ENCODE measurements around the gene TPCN2.

TPCN2 gene

DNA sequence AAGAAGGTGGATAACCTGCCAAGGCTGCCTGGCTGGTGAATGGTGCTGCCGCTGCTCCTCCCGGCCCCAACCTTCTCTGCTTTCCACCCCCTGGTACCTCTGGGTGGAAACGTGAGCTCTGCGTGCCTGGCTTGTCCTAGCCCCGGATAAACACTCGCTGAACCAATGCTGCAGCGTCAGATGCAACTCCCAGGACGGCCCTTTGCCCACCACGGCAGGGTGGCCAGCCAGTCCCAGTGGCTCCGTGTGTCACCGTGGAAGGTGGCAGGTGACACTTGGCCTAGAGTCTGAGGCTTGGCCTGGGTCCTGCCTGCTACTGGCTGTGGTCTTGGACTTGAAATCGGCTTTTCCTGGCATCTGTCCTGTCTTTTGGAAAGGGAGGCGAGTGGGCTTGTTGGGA is 47.7 kb downstream of the TPCN2 start:
- DNase-seq: no peak

DNA sequence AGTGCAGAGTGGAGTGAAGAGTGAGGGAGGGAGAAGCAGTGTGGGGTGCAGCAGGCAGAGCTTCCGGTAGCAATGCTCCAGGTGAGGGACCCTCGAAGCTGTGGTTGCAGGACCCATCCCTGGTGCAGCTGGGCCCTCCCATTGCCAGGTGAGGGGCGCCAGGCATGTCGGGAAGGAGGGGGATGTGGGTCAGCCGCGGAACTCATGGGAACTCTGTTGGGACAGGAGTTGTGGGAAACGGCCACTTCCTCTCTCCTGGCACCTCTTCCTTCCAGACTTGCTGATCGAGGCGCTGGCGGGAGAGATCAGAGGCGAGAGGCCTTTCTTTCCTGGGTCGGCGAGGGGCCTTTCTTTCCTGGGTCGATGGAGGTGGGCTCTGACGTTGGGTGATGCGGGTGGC is 48.5 kb downstream of the TPCN2 start:
- DNase-seq: no peak

DNA sequence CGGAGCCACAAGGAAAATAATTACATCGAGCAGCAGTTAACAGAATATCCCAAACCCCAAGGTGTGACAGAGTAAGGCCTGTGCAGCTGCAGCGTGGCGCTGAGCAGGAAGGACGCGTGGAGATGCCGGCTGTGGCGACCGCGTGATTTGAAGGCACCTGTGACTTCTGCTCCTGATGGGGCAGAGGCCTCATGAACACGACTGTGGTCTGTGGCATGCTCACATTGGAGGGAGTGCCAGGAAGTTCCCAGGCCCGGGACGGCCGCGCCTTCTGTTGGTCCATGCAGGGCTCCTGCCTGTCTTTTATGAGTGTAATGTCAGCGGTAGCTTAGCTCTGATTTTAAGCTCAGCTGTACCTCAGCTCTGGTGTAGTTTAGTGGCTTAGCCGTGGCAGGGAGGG is 50.4 kb downstream of the TPCN2 start:
- DNase-seq: no peak

DNA sequence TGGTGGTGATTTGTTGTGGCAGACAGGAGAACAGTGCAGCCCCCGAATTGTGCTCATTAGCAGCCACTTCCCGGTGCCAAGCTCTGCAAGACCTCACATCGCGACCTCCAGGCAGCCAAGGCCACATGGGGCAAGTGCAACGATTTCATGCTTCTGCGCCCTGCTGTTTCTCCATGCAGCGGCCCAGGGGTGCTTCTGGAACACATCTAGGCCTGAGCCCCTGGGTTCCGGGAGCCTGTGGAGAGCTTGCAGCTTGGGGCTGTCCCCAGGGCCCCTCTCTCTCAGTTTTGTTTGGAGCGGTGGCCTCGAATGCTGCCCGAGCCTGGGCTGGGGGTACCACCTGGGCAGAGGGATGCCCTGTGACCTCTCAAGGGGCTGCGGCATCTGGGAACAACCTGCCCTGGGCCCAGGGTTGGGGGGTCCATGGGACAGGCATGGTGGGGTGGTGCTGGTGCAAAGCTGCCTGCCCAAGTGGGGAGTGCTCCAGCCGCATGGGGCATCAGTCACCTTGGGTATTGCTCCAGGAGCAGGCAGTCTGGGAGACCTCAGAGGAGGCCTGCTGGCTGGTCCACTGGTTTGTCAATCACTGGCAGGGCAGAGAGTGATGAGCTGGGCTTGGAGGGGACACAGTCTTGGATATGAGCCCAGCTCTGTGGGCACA is 51.9 kb downstream of the TPCN2 start:
- DNase-seq: no peak

DNA sequence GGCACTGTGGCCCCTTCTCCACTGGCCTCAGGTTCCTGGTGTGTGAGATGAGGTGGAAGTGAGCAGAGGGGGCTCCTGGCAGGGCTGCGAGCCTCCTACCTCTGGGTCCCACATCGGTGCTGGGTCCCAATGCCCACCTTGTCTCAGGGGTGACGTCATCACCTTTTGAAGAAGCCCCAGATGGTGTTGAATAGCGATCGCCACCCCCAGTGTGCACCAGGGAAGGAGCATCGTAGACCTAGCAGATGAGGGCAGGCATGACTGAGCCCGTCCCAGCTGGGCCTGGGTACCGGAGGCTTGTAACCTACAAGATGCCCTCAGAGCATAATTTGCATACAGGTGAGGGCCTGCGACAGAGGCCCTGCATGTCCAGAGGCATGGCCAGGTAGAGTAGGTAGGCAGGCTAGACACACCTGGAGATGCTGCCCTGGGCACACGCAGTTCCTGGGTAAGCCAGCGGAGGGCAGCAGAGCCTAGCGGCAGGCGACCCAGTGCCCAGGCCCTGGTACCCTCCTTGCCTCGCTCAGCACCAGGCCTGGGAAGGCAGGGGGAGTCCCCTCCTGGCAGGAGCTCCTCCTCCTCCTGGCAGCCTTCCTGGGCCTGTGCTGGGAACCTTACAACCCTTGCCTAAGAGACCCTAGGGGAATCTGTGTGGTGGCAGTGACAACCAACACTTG is 52.5 kb downstream of the TPCN2 start:
- DNase-seq: peak; percentile 82

DNA sequence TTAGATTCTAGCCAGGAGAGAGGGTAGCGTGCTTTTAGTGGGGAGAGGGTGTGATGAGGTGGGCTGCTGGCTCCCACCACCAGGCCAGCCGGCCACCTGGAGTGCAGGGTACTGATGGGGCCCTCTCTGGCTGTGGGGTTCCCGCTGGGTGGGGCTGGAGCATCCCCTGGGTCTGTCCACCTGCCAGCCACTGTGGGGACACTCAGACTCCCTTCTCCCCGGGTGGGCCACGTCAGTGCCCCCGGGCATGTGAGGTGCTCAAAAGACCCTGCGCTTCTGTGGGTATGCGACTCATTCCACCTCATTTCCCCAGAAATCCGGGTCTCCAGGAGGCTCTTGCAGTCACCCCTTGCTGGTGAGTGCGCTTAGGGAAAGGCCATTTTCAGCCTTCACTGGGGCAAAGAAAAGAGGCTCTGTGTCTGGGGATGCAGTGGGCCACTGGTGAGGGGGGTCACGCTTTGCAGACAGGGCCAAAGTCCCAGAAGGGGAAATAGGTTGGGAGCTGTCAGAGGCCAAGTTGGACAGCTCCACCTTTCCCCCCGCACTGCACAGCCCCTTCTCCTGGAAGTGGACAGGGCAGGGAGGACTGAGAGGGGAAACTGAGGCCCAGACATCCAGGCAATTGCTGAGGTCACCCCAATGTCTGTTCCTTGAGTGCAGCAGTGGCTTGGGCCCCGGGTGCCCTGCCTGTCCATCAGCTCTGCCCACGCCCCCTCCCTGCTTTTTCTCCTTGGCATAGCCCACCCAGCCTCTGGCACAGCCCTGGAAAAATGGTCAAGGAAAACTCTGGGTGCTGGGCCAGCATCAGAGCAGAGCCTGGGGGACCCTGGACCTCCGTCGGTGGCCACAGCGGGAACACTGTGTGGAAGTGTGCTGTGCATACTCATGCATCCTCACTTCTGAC is 53.3 kb downstream of the TPCN2 start:
- no peak for DNase-seq

DNA sequence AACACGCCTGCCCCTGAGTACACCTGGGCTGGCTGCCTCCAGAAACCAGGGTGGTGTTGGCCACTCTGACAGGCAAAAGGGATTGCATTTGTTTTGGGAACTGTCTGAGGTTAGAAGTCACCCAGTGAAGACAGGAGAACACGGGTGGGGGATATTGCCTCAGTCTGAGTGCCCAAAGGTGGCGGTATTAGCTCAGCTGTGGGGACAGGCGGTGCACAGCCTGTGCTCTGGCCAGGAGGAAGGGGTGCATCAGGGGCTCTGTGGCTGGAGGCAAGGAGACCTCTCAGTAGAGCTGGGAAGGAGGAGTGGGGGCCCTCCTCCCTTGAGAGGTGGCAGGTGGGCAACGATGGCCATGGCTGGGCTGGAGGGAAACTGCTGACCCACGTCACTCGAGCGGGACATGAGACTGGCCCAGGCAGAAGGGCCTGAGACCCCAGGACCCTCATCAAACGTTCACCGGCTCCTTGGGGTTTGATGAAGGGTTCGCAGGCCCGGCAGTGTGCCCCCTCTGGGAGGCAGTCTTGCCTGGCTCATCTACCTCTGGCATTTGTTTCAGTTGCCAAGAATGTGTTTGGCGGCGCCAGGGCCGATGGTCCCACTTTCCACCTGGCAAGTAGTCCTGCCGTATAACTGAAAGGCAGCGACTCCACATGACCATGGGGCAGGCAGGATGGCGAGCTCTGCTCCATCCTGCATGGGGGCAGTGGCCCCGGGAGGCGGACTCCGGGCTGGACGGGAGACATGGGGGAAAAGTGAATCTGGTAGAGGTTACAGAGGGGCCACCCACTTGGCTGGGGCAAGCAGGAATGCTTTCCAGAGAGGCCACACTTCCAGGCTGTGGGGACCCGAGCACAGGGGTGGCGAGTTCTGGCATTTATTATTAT is 54.2 kb downstream of the TPCN2 start:
- DNase-seq: no peak

DNA sequence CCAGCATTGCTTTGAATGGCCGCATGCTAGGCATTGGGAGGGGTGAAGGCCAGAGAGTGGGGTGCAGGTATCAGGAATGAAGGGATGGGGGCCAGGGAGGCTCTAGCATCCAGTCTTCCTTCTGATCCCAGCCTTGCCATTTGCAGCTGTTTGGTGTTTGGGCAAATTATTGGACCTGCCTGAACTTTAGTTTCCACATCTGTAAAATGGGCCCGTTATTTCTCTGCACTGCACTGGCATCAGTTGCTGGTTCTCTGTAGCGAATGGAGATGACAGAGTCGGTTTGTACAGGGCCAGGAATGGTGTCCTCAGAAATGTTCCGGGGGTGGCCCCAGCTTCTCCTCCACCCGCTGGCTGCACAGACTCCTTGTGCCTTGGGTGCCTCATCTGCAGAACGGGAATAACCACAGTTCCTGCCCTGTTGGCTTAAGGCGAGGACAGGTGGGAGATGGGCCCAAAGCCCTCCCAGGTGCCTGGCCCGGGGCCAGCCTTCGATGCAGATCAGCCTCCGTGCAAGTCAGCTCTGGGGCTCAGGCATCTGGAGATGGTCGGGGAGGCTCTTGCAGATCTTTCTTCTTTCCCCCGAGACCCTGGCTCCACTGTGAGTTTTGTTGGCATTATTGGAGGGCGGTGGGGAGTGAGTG is 55.6 kb downstream of the TPCN2 start:
- DNase-seq: no peak

DNA sequence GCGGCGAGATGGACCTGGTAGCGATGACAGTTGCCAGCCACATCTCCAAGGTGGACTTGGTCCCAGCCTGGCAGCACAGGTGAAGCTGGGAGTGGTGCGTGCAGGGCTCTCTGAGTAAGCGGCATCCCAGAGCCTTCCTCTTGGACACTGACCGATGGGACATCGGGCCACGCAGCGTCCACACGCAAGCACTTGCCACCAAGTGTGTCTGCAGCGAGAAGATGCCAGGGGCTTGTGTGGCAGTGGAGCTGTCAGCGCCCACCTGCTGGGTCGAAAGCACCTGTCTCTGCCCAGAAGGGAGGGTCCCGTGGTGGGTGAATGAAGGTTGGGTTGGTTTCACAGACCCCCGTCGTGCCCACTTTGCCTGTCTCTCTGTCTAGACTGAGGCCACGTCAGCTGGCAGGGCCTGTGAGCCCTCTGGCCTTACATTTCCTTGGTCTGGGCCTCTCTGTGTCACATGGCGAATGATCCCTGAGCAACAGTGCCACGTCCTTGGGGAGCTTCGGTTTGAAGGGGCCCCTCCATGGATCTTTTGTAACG is 56.2 kb downstream of the TPCN2 start:
- DNase-seq: no peak

DNA sequence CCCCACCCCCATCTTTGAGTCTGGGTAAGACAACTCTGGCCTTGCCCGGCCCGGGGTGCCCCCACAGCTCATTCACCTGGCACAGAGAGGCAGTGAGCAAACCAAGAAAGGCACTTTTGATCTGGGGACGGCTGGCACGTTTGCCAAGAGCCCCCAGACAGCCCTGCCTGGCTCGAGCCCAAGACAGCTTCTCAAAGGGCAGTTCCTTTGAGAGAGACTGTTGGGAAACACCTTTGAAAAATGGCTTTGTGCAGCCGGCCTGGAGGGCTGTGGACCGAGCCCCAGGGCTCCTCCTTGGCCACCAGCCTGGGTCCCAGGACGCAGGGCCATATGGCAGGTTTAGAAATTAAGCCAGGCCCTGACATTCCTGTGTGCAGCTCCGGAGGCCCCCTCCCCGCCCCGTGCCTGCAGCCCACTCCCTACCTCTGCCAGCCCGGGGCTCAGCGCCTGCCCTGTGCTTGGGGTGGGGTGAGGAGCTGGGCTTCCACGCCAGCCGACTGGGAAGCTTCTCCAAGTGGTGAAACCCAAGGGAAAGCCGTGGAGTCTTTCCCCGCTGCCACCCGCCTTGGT is 56.8 kb downstream of the TPCN2 start:
- no peak for DNase-seq

DNA sequence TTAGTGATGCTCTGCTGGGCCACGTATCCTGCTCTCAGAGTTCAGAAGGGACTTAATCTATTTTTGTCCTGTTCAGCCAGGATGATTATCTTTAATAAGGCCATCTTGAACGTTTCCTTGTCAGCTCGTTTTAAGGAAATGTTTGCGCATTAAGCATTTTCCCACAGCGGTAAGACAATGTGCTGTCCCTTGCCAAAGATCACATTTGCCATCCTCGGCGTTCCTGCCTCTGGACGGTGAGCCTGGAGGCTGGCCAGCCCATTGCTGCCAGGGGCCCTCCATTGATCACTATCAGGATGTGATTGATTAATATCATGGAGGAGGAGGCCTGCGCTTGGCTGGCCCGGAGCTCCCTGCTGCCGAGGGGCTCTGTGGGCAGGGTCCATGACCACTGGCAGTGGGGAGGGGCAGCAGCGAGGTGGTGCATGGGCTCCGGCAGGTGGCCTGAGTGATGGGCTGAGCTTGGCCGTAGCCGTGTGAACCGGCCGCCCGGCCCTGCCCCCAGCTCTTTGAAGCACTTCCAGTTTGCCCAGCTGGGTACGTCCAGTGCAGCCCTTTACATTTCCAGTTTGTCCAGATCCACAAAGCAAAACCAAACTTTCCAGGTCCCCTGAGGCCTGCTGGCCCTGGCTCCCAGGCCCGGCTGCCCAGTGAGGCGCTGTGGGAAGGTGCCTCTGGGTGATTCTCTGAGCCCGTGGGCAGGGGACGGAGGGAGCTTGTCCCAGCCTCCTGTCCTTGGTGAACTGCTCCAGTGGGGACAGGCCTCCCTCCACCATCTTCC is 57.5 kb downstream of the TPCN2 start:
- no peak for DNase-seq

DNA sequence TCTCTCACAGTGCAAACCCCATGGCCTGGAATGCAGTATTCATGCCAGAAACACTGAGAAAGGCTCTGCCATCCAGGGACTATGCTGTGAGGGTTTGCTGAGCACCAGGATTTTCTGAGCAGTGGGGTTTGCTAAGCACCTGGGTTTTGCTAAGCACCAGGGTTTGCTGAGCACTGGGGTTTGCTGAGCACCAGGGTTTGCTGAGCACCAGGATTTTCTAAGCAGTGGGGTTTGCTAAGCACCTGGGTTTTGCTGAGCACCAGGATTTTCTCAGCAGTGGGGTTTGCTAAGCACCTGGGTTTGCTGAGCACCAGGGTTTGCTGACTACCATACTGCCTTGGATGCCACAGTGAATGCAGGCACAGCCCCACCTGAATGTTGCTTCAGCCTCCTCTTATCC is 58.7 kb downstream of the TPCN2 start:
- no peak for DNase-seq

DNA sequence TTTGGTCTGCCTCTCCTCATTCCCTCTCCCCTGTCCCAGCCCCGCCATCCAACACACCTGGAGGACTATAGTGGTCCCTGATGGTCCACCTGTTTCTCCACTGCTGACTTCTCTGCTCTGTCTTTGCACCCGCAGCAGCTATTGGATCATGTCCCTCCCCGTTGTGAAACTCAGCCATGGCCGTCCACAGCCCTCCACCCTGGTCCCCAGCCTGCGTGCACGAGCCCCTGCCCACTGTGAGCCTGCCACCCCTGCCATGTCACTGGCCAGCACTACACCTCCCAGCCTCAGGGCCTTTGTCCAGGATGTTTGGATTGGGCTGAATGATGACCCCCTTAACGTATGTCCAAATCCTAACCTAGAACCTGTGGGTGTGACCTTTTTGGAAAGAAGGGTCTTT is 59.3 kb downstream of the TPCN2 start:
- no peak for DNase-seq

DNA sequence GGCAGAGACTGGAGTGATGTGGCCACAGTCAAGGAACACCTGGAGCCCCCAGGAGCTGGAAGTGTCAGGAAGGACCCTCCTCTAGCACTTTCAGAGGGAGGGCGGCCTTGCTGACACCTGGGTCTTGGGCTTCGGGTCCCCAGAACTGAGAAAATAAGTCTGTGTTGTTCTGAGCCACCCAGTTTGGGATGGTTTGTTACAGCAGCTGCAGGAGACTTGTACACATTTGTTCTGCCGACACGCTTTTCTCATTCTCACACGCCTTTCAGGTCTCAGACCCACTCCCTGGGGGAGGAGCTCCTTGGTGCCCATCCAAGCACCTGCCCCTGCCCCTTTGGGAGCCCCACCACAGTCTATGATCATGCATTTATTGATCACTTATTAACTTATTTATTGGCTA is 59.8 kb downstream of the TPCN2 start:
- no peak for DNase-seq

DNA sequence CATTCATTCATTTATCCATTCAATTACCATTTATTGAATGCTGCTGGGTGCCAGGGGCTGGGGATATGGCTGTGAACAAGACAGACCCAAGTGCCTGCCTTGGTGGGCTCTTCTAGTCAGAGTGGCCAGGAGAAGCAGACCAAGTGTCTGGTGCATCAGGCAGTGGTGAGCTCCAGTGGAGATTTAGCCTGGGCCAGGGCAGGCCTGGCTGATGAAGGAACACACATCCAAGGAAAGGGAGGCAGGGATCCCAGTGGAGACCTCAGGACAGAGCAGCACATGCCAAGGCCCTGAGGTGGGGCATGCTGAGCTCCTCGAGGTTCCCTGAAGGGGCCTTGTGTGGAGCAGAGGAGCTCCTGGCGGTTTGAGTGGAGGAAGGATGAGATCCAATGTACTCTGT is 60.4 kb downstream of the TPCN2 start:
- DNase-seq: no peak

DNA sequence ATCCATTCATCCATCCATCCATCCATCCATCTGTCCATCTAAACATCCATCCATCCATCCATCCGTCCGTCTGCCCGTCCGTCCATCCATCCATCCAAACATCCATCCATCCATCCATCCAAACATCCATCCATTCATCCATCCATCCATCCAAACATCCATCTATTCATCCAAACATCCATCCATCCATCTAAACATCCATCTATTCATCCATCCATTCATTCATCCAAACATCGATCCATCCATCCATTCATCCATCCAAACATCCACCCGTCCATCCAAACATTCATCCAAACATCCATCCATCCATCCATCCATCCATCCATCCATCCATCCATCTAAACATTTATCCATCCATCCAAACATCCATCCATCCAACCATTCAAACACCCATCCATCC is 61.7 kb downstream of the TPCN2 start:
- no peak for DNase-seq

DNA sequence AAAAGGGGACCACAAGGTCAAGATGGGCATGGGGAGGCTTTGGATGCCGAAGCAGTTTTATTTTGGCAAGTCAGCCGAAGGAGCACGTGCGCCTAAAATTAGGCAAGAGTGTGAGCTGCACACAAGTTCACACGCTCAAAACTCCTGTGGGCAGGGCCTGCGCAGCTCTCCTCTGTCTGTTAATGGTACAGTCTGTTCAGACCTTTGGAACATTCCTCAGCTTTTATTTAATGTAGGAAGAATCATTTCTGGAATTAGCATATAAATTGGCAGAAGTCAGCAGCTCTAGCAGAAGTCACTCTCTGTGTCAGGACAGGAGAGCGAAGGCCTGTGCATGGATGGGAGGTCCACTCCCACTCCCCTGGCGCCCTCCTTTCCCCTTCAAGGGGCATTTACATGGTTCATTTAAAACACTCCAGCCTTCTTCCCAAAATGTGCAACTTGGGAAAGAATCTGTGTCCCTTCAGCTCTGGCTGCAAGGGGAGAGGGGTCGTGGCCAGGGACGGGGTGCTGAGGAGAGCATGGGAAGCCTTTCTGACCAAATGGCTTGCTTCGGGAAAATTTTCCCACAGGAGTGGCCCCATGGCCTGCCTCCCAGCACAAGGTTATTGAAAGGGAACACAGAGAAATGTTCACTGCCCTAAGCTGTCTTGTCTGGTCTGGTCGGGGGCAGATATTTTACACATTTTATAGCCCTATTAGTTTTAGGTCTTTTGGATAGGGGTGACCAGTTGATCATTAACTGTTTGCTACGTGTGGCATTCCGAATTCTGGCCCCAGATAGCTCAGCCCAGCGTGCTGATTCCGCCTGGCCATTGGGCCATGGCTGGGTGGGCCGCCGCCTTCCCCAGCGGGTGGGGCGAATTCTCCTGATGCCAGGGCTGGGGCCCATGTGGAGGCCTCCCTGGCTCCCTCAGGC is 63.2 kb downstream of the TPCN2 start:
- no peak for DNase-seq

DNA sequence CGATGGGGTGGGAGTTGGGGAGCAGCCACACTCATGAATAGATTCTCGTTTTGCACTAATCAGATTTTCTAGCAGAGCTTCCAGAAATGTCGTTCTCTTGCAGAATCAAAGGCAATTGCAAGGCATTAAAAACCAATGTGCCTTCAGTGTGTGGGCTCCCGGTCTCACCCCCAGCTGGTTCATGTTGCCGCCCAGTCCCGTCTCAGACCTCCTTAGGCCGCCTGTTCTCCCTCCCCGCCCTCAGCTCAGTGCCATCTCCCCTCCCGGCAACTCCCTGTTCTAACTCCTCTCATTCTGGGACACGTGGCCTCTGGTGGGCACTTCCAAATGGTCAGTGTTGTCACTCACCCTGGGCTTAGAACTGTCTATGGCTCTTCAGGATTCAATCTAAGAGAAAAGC is 64.5 kb downstream of the TPCN2 start:
- DNase-seq: no peak

DNA sequence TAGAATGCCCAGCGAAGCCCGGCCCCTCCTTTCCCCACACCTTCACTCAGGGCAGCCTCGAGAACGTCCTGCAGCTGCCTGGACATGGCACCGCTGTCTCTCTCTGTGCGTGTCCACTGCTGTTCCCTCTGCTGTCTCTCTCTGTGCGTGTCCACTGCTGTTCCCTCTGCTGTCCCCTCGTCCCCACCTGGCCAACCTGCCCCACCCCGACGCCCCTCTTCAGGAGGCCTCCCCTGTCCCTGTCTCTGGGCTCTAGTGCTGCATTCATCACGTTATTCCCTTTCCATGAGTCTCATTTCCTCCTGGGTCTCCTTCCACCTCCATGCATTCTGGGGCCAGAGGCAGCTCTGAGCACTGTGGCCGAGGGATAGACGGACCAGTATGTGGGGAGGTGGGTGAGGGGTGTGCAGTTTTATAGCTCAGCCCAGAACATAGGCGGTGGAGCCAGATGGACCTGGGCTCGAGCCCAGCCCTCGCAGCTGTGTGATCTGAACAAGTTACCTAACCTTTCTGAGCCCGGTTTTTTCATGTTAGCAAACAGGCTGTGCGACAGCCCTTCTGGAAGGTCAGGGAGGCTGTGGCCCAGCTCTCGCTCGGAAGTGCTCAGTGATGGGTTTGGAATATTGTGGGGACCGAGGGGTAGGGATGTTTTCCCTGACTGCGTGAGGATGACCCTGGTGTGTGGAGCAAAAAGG is 65.1 kb downstream of the TPCN2 start:
- DNase-seq: no peak
